ENCODE results near the gene PRKCH. TPM values are rescaled to one million over a fixed set of nuclear protein-coding genes. Genes with fewer than 3 reads are reported as not detected.

Gene PRKCH
- total RNA-seq, 1 experiment from 2014 or later, result 2.7 TPM

GRCh38 chr14:61480704-61481285 is 159.4 kb downstream of the PRKCH start:
- no peaks in the 10 kb centered on the region for H3K36me3 ChIP-seq (ENCODE audit: control insufficient read depth, insufficient read depth, low read length)
- no peaks in the 10 kb centered on the region for H3K9me3 ChIP-seq (ENCODE audit: control insufficient read depth, insufficient read depth, low read depth, low read length)
- no peak for TF ChIP-seq SIN3A (IDR thresholded peaks at IDR 0.05; ENCODE audit: borderline replicate concordance, insufficient read depth, low read depth, low read length)
- TF ChIP-seq CTCF (IDR thresholded peaks at IDR 0.05), result no peak
- no peak for TF ChIP-seq REST (IDR thresholded peaks at IDR 0.05; ENCODE audit: insufficient read depth in 1 of 2, low read depth in 2 of 2, low read length in 1 of 2)
- TF ChIP-seq TCF7L2 (IDR thresholded peaks at IDR 0.05; ENCODE audit: low read depth, low read length), result no peak
- no peak for TF ChIP-seq POLR2AphosphoS5 (IDR thresholded peaks at IDR 0.05; ENCODE audit: low read depth, low read length)
- ChIA-PET CTCF (no interaction called here), POLR2A (no interaction called here)
- no peaks in the 10 kb centered on the region for H3K27me3 ChIP-seq (ENCODE audit: control insufficient read depth, insufficient read depth, low read length)
- H3K27ac ChIP-seq (ENCODE audit: low read length), result no peak overlapping the region
- H3K4me3 ChIP-seq (ENCODE audit: low read depth in 2 of 2, low read length in 2 of 2), result no peak overlapping the region
- DNase-seq (ENCODE audit: low read depth, low spot score) (no peak), ATAC-seq (no peak)
- in situ Hi-C loops (cut with HindIII; ENCODE audit: low pct_unique_long_range_greater_than_20kb, low sequenced_read_pairs), result no loop called here
- no TSS peak for BruUV-seq (replicated peaks)
- no peaks in the 10 kb centered on the region for H3K4me1 ChIP-seq (ENCODE audit: control insufficient read depth, insufficient read depth, low read length)
- intact Hi-C loops (cut with micrococcal nuclease; ENCODE audit: unreplicated experiment), result no loop called here

GRCh38 chr14:61481701-61482100 is 160.3 kb downstream of the PRKCH start:
- CTCF ChIA-PET, result no interaction called here
- Histone ChIP-seq H3K27me3 (ENCODE audit: control insufficient read depth, insufficient read depth, low read length) (no peaks in the 10 kb centered on the region), H3K4me1 (ENCODE audit: control insufficient read depth, insufficient read depth, low read length) (no peaks in the 10 kb centered on the region), H3K36me3 (ENCODE audit: control insufficient read depth, insufficient read depth, low read length) (no peaks in the 10 kb centered on the region), H3K4me3 (ENCODE audit: low read depth in 2 of 2, low read length in 2 of 2) (no peak overlapping the region), H3K9me3 (ENCODE audit: control insufficient read depth, insufficient read depth, low read depth, low read length) (no peaks in the 10 kb centered on the region), H3K27ac (ENCODE audit: low read length) (no peak overlapping the region)
- BruUV-seq (replicated peaks), result no TSS peak
- ATAC-seq (no peak), DNase-seq (ENCODE audit: low read depth, low spot score) (no peak)
- intact Hi-C loops (cut with micrococcal nuclease; ENCODE audit: unreplicated experiment) (no loop called here), in situ Hi-C loops (cut with HindIII; ENCODE audit: low pct_unique_long_range_greater_than_20kb, low sequenced_read_pairs) (no loop called here)
- TF ChIP-seq CTCF (IDR thresholded peaks at IDR 0.05) (no peak), REST (IDR thresholded peaks at IDR 0.05; ENCODE audit: insufficient read depth in 1 of 2, low read depth in 2 of 2, low read length in 1 of 2) (no peak), SIN3A (IDR thresholded peaks at IDR 0.05; ENCODE audit: borderline replicate concordance, insufficient read depth, low read depth, low read length) (no peak), TCF7L2 (IDR thresholded peaks at IDR 0.05; ENCODE audit: low read depth, low read length) (no peak), POLR2AphosphoS5 (IDR thresholded peaks at IDR 0.05; ENCODE audit: low read depth, low read length) (no peak)
- POLR2A ChIA-PET, result no interaction called here

All from Panc1 (cell line).